Effector memory CD4-positive, alpha-beta T cell (primary cell): ENCODE data around the gene YIPF2.

ENCODE experiments used
- DNase-seq, 3 donors: peaks; one replicate each; pipeline ENCODE4 v3.0.0-alpha.2; 2020
- H3K27ac ChIP-seq: 2 replicates; pipeline ENCODE4 v1.7.0; 2013; ENCODE audit warnings: mild to moderate bottlenecking, low read length, moderate library complexity; ENCODE audit not compliant: insufficient read depth, poor library complexity, severe bottlenecking
- H3K27me3 ChIP-seq: replicated peaks from 2 replicates; pipeline ENCODE4 v1.7.0; 2013; ENCODE audit warnings: mild to moderate bottlenecking, low read length; ENCODE audit not compliant: insufficient read depth, control insufficient read depth, poor library complexity, severe bottlenecking
- H3K36me3 ChIP-seq: 2 replicates; pipeline ENCODE4 v1.7.0; 2013; ENCODE audit warnings: mild to moderate bottlenecking, low read length, moderate library complexity; ENCODE audit not compliant: control insufficient read depth, insufficient read depth
- H3K4me1 ChIP-seq: 2 replicates; pipeline ENCODE4 v1.7.0; 2013; ENCODE audit warnings: low read length, mild to moderate bottlenecking; ENCODE audit not compliant: control insufficient read depth, insufficient read depth, poor library complexity, severe bottlenecking
- H3K4me3 ChIP-seq: 2 replicates; pipeline ENCODE4 v1.7.0; 2013; ENCODE audit warnings: low read length, low read depth, mild to moderate bottlenecking; ENCODE audit not compliant: insufficient read depth, poor library complexity, severe bottlenecking
- H3K9me3 ChIP-seq: 2 replicates; pipeline ENCODE4 v1.7.0; 2013; ENCODE audit warnings: mild to moderate bottlenecking, low read length, moderate library complexity; ENCODE audit not compliant: control insufficient read depth
- total RNA-seq, 3 donors: gene quantifications; one replicate each; lab custom pipeline; 2026; lab: John Stamatoyannopoulos, UW

The YIPF2 gene
- 10.9 to 15.7 (median 13.7) reads per million in 3 donors for total RNA-seq

DNA sequence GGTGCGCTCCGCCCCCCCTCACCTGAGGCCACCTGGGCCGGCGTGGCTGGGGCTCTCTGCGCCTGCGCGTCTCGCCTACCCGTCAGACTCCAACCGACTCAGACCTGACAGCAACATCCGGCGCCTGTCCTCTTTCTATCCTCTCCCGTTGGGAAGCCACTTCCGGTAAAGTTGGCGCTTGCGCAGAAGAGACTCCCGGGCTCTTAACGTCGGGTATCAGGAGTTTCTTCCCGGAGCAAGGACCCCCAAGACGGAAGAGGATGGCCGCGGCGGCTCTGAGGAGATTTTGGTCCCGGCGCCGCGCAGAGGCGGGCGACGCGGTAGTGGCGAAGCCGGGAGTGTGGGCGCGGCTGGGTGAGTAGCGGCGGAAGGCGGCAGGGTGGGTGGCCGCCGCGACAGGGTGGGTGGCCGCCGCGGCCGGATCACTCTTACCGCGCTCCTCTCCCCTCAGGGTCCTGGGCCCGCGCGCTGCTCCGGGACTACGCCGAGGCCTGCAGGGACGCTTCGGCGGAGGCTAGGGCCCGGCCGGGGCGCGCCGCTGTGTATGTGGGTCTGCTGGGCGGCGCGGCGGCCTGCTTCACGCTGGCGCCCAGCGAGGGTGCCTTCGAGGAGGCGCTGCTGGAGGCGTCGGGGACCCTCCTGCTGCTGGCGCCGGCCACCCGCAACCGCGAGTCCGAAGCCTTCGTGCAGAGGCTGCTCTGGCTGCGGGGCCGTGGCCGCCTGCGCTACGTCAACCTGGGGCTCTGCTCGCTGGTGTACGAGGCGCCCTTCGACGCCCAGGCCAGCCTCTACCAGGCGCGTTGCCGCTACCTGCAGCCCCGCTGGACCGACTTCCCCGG is at the start of gene YIPF2, which contains the start of gene TIMM29:
TSS of gene YIPF2 (minus strand) at position 77 of the 839 bp plus-strand sequence. CDS start 229 bp downstream, outside the sequence.
TSS of gene TIMM29 (plus strand) at position 249 of the 839 bp plus-strand sequence. CDS start at position 261, 12 bp downstream.
- H3K27ac ChIP-seq, result peak within 1 kb of the TSS; percentile 75
- H3K27me3 ChIP-seq, result no peaks in the 10 kb centered on the region
- H3K4me1 ChIP-seq, result peaks cover 15% of the 10 kb centered on the region
- DNase-seq, result peak; percentile 87 to 91 (median 87)
- H3K4me3 ChIP-seq, result peak within 1 kb of the TSS; percentile 69
- no peaks in the 10 kb centered on the region for H3K9me3 ChIP-seq
- peaks cover 14% of the 10 kb centered on the region for H3K36me3 ChIP-seq

DNA sequence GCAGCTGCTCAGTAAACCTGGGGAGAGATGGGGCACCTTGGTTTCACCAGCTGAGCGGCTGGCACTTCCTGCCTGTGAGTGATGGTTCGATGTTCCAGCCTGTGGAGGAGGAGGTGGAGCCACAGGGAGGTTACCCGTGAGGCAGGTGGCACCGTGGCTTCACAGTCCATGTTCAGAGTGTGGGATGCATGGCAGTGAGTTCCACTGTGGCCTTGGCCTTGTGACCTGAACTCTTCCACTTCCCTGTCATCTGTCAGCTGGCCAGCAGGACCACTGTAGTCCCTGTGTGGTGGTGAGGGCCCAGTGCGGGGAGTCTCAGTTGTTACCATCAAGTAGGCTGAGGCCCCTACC is 49.3 kb upstream of the YIPF2 start:
- H3K4me1 ChIP-seq, result peaks cover 4% of the 10 kb centered on the region
- H3K27me3 ChIP-seq, result no peaks in the 10 kb centered on the region
- no peak overlapping the region for H3K4me3 ChIP-seq
- H3K9me3 ChIP-seq, result no peaks in the 10 kb centered on the region
- no peak for DNase-seq
- no peak overlapping the region for H3K27ac ChIP-seq
- no peaks in the 10 kb centered on the region for H3K36me3 ChIP-seq

DNA sequence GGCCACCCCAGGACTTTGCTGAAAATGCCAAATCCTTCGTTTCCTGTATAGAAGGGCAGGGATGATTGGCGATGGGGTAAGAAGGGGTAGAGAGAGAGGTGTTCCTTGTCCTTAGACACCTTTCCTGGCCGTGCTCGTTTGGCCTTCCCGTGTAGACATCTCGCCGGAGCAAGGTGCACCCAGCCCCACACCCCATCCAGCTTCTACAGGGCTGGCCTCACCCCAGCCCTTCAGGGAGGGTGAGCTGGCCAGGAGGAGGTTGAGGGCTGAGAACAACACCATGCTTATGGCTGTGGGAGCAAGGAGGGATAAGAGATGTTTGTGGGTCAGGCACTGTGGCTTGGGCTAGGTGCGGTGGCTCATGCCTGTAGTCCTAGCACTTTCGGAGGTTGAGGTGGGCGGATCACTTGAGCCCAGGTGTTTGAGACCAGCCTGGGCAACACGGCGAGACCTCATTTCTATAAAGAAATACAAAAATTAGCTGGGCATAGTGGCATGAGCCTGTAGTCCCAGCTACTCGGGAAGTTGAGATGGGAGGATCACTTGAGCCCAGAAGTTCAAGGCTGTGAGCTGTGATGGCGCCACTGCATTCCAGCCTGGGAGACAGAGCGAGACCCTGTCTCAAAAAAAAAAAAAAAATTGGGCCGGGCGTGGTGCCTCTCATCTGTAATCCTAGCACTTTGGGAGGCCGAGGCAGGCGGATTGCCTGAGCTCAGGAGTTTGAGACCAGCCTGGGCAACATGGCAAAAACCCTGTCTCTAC is 47.9 kb upstream of the YIPF2 start:
- H3K27ac ChIP-seq, result no peak overlapping the region

DNA sequence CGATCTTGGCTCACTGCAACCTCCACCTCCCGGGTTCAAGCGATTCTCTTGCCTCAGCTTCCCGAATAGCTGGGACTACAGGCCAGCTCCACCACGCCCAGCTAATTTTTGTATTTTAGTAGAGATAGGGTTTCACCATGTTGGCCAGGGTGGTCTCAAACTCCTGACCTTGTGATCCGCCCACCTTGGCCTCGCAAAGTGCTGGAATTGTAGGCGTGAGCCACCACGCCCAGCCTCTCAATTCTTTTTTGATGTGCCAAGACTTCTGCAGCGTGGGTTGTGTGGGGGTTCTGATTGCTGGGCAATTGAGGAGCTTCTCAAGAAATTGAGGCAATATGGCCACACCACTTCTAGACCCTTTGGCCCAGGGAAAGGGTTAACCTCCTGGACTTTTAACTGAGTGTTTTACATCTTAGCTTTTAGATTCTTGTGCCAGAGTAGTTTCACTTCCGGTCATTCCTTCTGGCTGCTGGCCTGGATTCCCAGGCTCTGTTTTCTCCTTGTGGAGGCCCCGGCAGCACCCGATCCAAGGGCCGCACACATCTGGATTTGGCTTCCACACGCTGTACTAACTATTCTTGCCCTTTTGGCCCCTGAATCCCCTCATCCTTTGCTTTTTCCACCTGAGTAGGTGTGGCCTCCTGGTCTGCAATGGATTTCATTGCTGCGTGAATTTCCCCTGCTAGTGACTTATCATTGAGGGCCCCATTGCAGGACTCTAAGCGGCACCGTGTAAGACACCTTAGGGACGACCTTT is 47.1 kb upstream of the YIPF2 start:
- no peaks in the 10 kb centered on the region for H3K36me3 ChIP-seq
- no peaks in the 10 kb centered on the region for H3K9me3 ChIP-seq
- H3K4me1 ChIP-seq, result peaks cover 4% of the 10 kb centered on the region
- H3K4me3 ChIP-seq, result no peak overlapping the region
- no peak overlapping the region for H3K27ac ChIP-seq
- no peaks in the 10 kb centered on the region for H3K27me3 ChIP-seq
- DNase-seq, result no peak

More for the DNA sequence above, 47.9 kb upstream of the YIPF2 start:
- peaks cover 4% of the 10 kb centered on the region for H3K4me1 ChIP-seq
- DNase-seq, result no peak
- H3K4me3 ChIP-seq, result no peak overlapping the region
- no peaks in the 10 kb centered on the region for H3K27me3 ChIP-seq
- no peaks in the 10 kb centered on the region for H3K9me3 ChIP-seq
- no peaks in the 10 kb centered on the region for H3K36me3 ChIP-seq

DNA sequence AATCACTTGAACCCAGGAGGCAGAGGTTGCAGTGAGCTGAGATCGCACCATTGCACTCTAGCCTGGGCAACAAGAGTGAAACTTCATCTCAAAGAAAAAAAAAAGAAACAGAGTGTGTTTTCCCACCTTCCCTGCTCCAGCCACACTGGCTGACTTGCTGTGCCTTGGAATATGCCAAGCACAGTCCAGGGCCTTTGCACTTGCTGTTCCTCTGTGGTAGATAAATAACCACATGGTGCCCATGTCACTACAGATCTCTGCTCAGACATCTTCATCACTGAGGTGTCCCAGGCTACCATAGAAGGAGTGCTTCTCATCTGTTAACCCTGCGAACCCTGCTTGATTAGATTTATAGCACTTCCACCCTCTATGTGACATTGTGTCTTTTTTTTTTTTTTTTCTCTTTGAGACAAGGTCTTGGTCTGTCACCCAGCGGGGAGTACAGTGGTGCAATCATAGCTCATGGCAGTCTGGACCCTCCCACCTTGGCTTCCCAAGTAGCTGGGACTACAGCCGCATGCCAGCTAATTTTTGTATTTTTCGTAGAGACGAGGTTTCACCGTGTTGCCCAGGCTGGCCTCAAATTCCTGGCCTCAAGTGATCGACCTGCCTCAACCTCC is 42.8 kb upstream of the YIPF2 start:
- Histone ChIP-seq H3K4me3 (no peak overlapping the region), H3K27me3 (no peaks in the 10 kb centered on the region), H3K36me3 (no peaks in the 10 kb centered on the region), H3K4me1 (peaks cover 4% of the 10 kb centered on the region), H3K9me3 (no peaks in the 10 kb centered on the region), H3K27ac (no peak overlapping the region)
- no peak for DNase-seq

DNA sequence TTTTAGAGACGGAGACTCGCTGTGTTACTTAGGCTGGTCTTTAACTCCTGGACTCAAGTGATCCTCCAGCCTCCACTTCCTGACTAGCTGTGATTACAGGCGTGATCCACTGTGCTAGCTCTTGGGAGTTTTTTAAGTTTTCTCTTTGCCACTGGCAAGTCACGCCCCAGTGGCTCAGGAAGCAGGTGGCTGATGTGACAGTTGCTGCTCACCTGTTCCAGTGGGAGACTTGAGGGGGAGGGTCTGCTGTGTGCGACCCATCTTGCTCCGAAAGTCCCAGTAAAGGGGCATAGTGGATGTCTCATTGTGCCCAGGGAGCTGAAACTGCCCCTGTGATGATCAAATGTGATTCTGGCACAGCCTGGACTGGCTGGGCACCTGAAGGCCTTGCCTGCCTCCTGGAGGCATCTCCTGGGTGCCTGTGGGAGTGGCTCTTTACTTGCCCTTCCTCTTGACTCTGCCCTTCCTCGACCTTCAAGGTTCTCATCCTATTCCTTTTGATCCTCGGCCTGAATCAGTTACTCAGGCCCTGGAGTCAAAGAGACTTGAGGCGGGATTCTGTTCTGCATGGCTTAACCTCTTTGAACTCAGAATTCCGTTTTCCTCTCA is 40.2 kb upstream of the YIPF2 start:
- Histone ChIP-seq H3K9me3 (no peaks in the 10 kb centered on the region), H3K36me3 (no peaks in the 10 kb centered on the region), H3K27me3 (no peaks in the 10 kb centered on the region), H3K4me1 (no peaks in the 10 kb centered on the region), H3K27ac (no peak overlapping the region), H3K4me3 (no peak overlapping the region)
- no peak for DNase-seq

DNA sequence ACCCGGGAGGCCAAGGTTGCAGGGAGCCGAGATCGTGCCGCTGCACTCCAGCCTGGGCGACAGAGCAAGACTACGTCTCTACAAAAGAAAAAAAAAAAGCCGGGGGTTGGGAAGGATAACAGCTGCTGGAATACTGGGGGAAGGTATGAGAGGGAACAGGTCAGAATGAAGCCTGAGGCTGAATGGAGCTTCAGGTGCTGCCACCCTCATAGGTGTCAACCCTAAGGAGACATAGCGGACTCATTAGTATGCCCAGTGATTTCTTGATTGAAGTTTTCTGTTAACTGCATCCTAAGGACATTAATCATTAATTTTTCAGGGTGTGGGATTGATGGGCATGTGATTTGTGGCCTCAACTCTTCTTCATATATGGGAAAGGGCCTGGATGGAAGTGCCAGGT is 38.4 kb upstream of the YIPF2 start:
- Histone ChIP-seq H3K4me1 (peaks cover 10% of the 10 kb centered on the region), H3K4me3 (no peak overlapping the region), H3K9me3 (no peaks in the 10 kb centered on the region), H3K27me3 (no peaks in the 10 kb centered on the region), H3K27ac (no peak overlapping the region), H3K36me3 (no peaks in the 10 kb centered on the region)
- no peak for DNase-seq

DNA sequence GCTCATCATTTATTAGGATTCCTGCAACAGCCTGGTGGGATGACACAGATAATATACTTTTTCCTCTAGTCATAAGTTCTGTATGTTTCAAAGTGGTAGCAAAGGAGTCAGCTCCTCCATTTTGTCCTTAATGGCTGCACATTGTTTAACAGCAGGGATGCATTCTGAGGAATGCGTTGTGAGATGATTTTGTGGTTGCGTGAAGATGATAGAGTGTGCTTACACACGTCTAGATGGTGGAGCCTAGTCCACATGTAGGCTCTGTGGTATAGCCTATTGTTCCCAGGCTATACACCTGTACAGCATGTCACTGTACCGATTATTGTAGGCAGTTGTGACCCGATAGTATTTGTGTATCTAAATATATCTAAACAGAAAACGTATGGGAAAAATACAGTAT is 37.0 kb upstream of the YIPF2 start:
- Histone ChIP-seq H3K9me3 (no peaks in the 10 kb centered on the region), H3K4me1 (peaks cover 11% of the 10 kb centered on the region), H3K27ac (no peak overlapping the region), H3K36me3 (no peaks in the 10 kb centered on the region), H3K4me3 (no peak overlapping the region), H3K27me3 (no peaks in the 10 kb centered on the region)
- DNase-seq, result no peak

DNA sequence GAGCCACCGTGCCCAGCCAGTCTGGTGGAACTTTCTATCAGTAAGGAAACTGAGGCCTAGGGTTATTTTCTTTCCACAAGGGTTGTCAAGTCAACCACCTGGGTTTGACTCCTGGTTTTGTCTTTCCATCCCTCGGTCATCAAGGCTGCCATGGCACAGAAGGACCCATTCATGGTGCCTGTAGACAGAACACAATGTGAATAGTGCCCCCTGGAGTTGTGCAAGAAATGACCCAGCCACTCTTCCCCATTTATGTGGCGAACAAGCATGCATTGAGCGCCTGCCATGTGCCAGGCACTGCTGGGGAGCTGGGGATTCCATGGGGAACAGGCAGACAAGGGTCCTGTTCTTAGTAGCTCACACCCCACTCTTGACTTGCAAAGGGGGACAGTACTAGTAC is 36.5 kb upstream of the YIPF2 start:
- Histone ChIP-seq H3K36me3 (no peaks in the 10 kb centered on the region), H3K9me3 (no peaks in the 10 kb centered on the region), H3K27ac (no peak overlapping the region), H3K4me3 (no peak overlapping the region), H3K4me1 (peaks cover 15% of the 10 kb centered on the region), H3K27me3 (no peaks in the 10 kb centered on the region)
- DNase-seq, result no peak
